ENCODE measurements around the gene NOLC1.

DNA sequence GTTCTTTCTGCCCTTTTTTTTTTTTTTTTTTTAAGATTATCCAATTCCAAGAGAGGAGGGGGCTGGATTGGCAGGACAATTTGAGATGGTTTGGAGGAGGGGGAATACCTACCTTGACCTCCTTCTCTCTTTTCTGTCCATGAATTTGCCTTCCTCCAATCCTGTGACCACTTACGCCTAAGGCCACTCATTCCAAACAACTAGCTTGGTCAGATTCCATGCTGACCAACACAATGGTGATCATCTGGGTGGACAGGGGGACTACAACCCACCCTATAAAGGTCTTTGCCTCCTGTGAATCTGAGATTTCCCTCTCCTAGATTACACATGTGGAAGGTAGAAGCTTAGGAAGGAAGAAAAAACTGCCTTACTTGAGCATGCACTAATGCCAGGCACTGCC lies 29.7 kb upstream of the NOLC1 start:
- TF ChIP-seq EZH2phosphoT487 (IDR thresholded peaks at IDR 0.05; ENCODE audit: low read depth, severe bottlenecking, unreplicated experiment) (no peak), EZH2 (IDR thresholded peaks at IDR 0.05; ENCODE audit: borderline replicate concordance) (no peak)
- TF ChIP-seq, protein P1, sequence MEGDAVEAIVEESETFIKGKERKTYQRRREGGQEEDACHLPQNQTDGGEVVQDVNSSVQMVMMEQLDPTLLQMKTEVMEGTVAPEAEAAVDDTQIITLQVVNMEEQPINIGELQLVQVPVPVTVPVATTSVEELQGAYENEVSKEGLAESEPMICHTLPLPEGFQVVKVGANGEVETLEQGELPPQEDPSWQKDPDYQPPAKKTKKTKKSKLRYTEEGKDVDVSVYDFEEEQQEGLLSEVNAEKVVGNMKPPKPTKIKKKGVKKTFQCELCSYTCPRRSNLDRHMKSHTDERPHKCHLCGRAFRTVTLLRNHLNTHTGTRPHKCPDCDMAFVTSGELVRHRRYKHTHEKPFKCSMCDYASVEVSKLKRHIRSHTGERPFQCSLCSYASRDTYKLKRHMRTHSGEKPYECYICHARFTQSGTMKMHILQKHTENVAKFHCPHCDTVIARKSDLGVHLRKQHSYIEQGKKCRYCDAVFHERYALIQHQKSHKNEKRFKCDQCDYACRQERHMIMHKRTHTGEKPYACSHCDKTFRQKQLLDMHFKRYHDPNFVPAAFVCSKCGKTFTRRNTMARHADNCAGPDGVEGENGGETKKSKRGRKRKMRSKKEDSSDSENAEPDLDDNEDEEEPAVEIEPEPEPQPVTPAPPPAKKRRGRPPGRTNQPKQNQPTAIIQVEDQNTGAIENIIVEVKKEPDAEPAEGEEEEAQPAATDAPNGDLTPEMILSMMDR (IDR thresholded peaks at IDR 0.05; ENCODE audit: poor library complexity), result no peak
